ENCODE data around the gene CD8B.

CD8B gene

DNA sequence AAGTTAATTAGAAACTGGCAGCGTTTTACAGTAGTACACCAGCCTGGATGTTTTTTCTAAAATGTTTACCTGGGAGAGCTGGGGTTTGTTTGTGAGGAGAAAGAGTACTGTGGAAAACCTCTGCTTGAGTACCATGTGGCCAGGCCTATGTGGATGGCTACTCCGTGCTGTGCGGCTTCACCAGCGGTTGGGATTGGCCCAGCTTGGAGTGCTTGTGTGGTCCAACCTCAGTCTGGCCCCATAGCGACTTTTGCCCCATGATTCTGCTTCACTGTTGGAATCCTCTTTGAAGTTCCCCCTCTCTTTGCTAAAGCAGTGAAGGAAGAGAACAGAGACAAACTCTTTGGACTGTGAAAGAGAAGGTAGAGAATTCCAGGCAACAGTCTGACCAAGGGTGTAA is 86.8 kb downstream of the CD8B start:
- no peak for DNase-seq (ENCODE audit: low read depth in 3 of 3)

DNA sequence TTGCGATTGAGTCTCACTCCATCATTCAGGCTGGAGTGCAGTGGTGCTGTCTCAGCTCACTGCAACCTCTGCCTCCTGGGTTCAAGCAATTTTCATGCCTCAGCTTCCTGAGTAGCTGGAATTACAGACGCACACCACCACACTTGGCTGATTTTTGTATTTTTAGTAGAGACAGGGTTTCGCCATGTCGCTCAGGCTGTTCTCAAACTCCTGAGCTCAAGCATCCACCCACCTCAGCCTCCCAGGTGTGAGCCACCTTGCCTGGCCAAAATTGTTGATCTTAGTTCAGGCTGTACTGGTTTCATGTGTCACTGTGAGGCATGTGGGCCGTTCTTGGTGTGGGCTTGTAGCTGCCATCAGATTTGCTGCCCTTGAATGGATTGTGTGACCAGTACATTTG is 89.1 kb downstream of the CD8B start:
- no peak for DNase-seq (ENCODE audit: low read depth in 3 of 3)

DNA sequence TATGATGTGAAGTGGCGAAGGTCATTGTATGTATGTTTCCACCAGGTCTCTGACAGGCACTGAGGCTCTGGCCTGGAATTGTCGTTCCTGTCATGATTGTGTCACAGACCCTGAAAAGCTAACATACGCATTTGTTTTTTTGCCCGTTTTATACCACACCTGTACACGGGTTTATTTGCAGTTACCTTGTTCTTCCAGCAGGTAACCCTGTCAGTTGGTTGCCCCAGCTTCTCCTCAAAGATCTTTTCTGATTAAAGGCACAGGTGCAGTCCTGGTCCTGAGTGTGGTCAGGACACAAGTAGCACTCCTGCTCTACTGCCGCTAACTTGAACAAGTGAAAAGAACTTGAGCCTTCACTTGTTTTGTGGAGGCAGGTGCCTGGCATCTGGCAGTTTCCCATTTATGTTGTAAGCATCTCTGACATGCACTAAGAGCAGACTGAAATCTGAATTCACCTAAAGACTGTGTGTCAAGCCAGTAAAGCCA is 90.8 kb downstream of the CD8B start:
- no peak for DNase-seq (ENCODE audit: low read depth in 3 of 3)

DNA sequence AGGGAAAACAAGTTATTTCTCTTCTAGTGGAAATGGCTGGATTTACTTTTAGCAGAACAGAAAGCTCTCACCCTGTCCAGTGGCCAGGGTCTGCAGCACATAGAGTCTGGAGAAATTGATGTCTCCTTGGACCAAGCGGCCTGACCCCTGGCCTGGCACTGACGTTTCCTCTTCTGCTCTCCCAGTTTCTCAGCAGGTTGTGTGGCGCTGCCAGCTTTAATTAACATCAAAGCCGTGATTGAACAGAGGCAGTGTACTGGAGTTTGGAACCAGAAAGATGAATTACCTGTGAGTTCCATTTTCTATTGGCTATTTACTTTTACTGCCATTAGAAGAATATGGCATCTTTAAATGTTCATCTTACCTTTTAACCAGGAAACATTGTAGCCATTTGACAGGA is 91.8 kb downstream of the CD8B start:
- DNase-seq (ENCODE audit: low read depth in 3 of 3) = no peak

DNA sequence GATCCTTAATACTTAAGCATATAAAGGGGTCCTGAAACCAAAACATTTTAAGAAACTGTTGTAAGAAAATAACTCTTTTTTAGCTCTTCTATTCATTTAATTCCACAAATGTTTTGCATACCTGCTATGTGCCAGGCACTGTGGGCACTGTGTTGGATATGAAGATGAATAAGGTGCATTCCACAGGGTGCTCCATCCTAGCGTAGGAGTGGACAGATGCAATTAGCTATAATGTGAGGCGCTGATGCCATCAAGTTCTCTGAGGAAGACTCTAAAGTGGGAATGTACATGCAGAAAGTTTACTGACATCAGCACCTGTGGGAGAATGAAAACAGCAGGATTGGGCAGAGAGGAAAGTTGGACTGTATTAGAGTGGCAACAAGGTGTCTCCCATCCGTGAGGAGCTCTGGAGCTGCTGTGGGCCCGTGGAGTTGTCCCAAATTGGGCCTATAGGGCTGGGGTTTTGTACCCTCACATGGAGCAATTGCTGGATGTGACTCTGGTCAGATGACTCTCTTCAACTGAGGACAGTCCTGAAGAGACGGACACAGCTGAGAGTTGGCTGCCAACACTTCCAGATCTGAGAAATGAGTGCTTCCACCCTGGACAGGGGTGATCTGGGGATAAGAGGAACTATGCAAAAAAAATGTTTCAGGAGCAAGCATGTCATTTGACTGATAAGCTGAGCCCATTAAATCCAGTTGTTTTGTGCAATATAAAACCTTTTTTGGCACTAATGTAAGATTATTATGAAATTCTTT is 93.3 kb downstream of the CD8B start:
- no peak for DNase-seq (ENCODE audit: low read depth in 3 of 3)
